ENCODE results near the gene COL6A1.

GRCh38 chr21:46040707-46041106, 59.1 kb downstream of the COL6A1 start:
- TF ChIP-seq CTCF (IDR thresholded peaks at IDR 0.05; ENCODE audit: low read depth, low read length) = no peak
- no peak for TF ChIP-seq EZH2phosphoT487 (IDR thresholded peaks at IDR 0.05; ENCODE audit: low read depth)

Measured in OCI-LY3 (cell line).